CD4-positive, CD25-positive, alpha-beta regulatory T cell (primary cell): ENCODE results near the gene TTC12. TPM values are rescaled to one million over a fixed set of nuclear protein-coding genes. Genes with fewer than 3 reads are reported as not detected.
A peak's percentile ranks its signal among the peaks of the same experiment; 100 is the strongest.

Experiments used
- ATAC-seq, 2 donors: fragments of 150-1000 bp; cut with Tn5 transposase; one replicate each; pipeline ENCODE4 v1.10.0; 2021; ENCODE audit warnings: low read depth in 2 of 2, moderate number of reproducible peaks in 2 of 2, moderate library complexity in 1 of 2
- DNase-seq, 3 donors: peaks; one replicate each; pipeline versions ENCODE4 v3.0.0 to v3.0.0-alpha.2; 2012 to 2022; ENCODE audit warnings: mixed read lengths in 1 of 3
- H3K27ac ChIP-seq: one replicate; pipeline ENCODE4 v1.7.0; 2013; ENCODE audit warnings: mild to moderate bottlenecking, low read length; ENCODE audit not compliant: insufficient read depth, poor library complexity, severe bottlenecking
- H3K27me3 ChIP-seq: one replicate; pipeline ENCODE4 v1.7.0; 2013; ENCODE audit warnings: low read length; ENCODE audit not compliant: control insufficient read depth, insufficient read depth
- H3K36me3 ChIP-seq: one replicate; pipeline ENCODE4 v1.7.0; 2013; ENCODE audit warnings: mild to moderate bottlenecking, low read length, moderate library complexity; ENCODE audit not compliant: control insufficient read depth, insufficient read depth
- H3K4me1 ChIP-seq: 2 replicates; pipeline ENCODE4 v1.7.0; 2013; ENCODE audit warnings: mild to moderate bottlenecking, low read length; ENCODE audit not compliant: insufficient read depth, control insufficient read depth, poor library complexity, severe bottlenecking
- H3K4me3 ChIP-seq: one replicate; pipeline ENCODE4 v1.7.0; 2013; ENCODE audit warnings: low read depth, mild to moderate bottlenecking, low read length, moderate library complexity
- H3K9me3 ChIP-seq, 2 experiments: 1 replicate in 1 of 2; 2 replicates in 1 of 2; pipeline ENCODE4 v1.7.0; 2013; ENCODE audit warnings: low read length in 2 of 2, mild to moderate bottlenecking in 1 of 2, moderate library complexity in 1 of 2; ENCODE audit not compliant: control insufficient read depth in 2 of 2
- H3K27ac Mint-ChIP-seq, 3 donors: one replicate each; pipeline ENCODE4 v1.8.0; 2020 to 2022; ENCODE audit warnings: mild to moderate bottlenecking in 3 of 3, mixed read lengths in 3 of 3, moderate library complexity in 2 of 3
- H3K27me3 Mint-ChIP-seq: one replicate; pipeline ENCODE4 v1.8.0; 2022; ENCODE audit warnings: mild to moderate bottlenecking, mixed read lengths
- H3K36me3 Mint-ChIP-seq: one replicate; pipeline ENCODE4 v1.8.0; 2020; ENCODE audit warnings: mixed read lengths
- H3K4me1 Mint-ChIP-seq, 4 donors: one replicate each; pipeline ENCODE4 v1.8.0; 2020 to 2022; ENCODE audit warnings: mixed read lengths in 4 of 4, mild to moderate bottlenecking in 1 of 4
- H3K4me3 Mint-ChIP-seq, 4 donors: one replicate each; pipeline ENCODE4 v1.8.0; 2020 to 2022; ENCODE audit warnings: mild to moderate bottlenecking in 4 of 4, mixed read lengths in 4 of 4, moderate library complexity in 3 of 4
- H3K9me3 Mint-ChIP-seq, 7 donors: one replicate each; pipeline ENCODE4 v1.8.0; 2020 to 2022; ENCODE audit warnings: mixed read lengths in 7 of 7, mild to moderate bottlenecking in 3 of 7, moderate library complexity in 2 of 7
- polyA plus RNA-seq, 4 donors: library from polyadenylated mRNA; unstranded; fragments of 300-500 nt; fragmentation: Illumina TruSeq; gene quantifications; one replicate each; pipeline ENCODE4 v1.2.3, GENCODE V29; 2021
- total RNA-seq: library from RNA; stranded (reverse); gene quantifications from one replicate; pipeline ENCODE4 v1.2.3, GENCODE V29; 2022

The TTC12 gene
- total and polyA plus RNA-seq, 5 donors from 2014 or later = 8.0 to 22.2 (median 10.6) TPM

DNA sequence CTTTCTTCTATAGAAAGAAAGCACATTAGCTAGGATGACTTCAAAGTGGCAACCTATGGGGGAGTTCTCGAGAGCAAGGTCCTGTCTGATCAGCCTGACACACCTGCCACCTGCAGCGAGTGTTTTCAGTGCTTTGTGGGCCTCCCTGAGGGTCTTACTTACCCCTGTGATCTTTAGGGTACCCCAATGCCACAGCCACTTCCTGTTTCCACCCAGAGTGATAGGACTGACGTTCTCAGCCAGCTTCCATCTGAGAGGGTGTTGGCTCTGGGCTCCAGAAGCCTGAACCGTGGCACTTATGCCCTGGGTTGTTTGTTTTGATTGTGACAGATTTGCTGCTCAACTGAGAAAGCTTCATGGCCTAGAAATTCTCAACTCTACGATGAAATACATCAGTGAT lies 51.5 kb downstream of the TTC12 start:
- peaks cover 0 to 34% (median 18%) of the 10 kb centered on the region in 4 donors for H3K4me1 Mint-ChIP-seq
- no peaks in the 10 kb centered on the region for H3K27me3 ChIP-seq
- H3K36me3 Mint-ChIP-seq = peaks cover 48% of the 10 kb centered on the region
- no peaks in the 10 kb centered on the region for H3K27me3 Mint-ChIP-seq
- peaks cover 51% of the 10 kb centered on the region for H3K36me3 ChIP-seq
- ATAC-seq (peak; percentile 42 to 65), DNase-seq (peak in 2 of 3 donors; percentile 11 to 27)
- no peaks in the 10 kb centered on the region for H3K9me3 ChIP-seq
- H3K4me3 ChIP-seq = no peak overlapping the region
- H3K27ac ChIP-seq = no peak overlapping the region
- H3K4me3 Mint-ChIP-seq = peak overlapping the region in 1 of 4 donors; percentile 24
- H3K27ac Mint-ChIP-seq = peak overlapping the region; percentile 88 to 92 (median 91)
- no peaks in the 10 kb centered on the region for H3K9me3 Mint-ChIP-seq
- peaks cover 6% of the 10 kb centered on the region for H3K4me1 ChIP-seq

DNA sequence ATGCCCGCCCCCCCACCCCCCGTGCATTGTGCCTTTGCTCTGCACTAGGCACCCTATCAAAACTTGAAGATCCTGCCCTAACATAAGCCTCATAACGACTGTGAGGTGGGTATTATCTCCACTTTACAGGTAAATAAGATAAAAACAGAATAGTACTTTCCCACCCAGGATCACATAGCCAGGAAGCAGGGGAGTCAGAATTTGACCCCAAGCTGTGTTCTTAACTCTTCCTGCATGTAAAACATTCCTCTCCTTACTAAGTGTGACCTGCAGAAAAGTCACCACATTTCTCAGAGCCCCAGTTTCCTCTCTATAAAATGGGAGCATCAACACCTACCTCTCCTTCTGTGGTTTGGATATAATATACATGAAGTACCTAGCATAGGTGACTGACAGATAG lies 55.0 kb downstream of the TTC12 start:
- Histone ChIP-seq H3K4me3 (no peak overlapping the region), H3K36me3 (peaks cover 30% of the 10 kb centered on the region), H3K9me3 (no peaks in the 10 kb centered on the region), H3K27ac (no peak overlapping the region), H3K4me1 (peaks cover 6% of the 10 kb centered on the region), H3K27me3 (no peaks in the 10 kb centered on the region)
- Mint-ChIP-seq H3K4me1 (peaks cover 0 to 17% (median 8%) of the 10 kb centered on the region in 4 donors), H3K36me3 (peaks cover 51% of the 10 kb centered on the region), H3K27ac (peak overlapping the region in 1 of 3 donors; percentile 47), H3K4me3 (no peak overlapping the region), H3K27me3 (no peaks in the 10 kb centered on the region), H3K9me3 (no peaks in the 10 kb centered on the region)
- ATAC-seq (no peak), DNase-seq (no peak)

DNA sequence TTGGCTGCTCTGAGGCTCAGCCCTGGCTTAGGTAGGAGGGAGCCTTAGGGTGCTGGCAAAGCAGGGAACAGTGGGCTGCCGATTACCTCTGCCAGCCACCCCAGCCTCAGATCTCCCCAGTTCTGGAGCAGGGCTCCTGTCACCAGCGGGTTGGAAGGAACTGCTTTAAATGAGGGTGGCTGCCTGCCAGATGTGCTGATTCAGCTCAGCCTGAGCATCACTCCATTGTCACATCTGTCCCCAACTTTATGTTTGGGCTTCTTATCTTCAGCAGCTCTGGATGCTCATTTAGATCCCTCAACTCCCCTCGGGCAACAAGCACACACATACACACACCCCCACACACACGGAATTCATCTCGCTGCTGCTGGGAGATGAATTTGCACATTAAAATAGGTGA lies 56.3 kb downstream of the TTC12 start:
- H3K4me3 Mint-ChIP-seq = no peak overlapping the region
- Histone ChIP-seq H3K4me1 (peaks cover 6% of the 10 kb centered on the region), H3K27ac (no peak overlapping the region), H3K9me3 (no peaks in the 10 kb centered on the region), H3K27me3 (no peaks in the 10 kb centered on the region), H3K4me3 (no peak overlapping the region), H3K36me3 (peaks cover 23% of the 10 kb centered on the region)
- peaks cover 0 to 11% (median 6%) of the 10 kb centered on the region in 4 donors for H3K4me1 Mint-ChIP-seq
- no peak for ATAC-seq
- H3K9me3 Mint-ChIP-seq = no peaks in the 10 kb centered on the region
- H3K27ac Mint-ChIP-seq = no peak overlapping the region
- H3K36me3 Mint-ChIP-seq = peaks cover 51% of the 10 kb centered on the region
- no peaks in the 10 kb centered on the region for H3K27me3 Mint-ChIP-seq
- no peak for DNase-seq

GRCh38 chr11:113372309-113372708 lies 57.9 kb downstream of the TTC12 start:
- Histone ChIP-seq H3K27me3 (no peaks in the 10 kb centered on the region), H3K9me3 (no peaks in the 10 kb centered on the region), H3K4me3 (no peak overlapping the region), H3K27ac (no peak overlapping the region), H3K4me1 (no peaks in the 10 kb centered on the region), H3K36me3 (peaks cover 18% of the 10 kb centered on the region)
- H3K36me3 Mint-ChIP-seq = peaks cover 49% of the 10 kb centered on the region
- ATAC-seq = no peak
- H3K9me3 Mint-ChIP-seq = no peaks in the 10 kb centered on the region
- H3K4me1 Mint-ChIP-seq = no peaks in the 10 kb centered on the region
- DNase-seq = no peak
- no peak overlapping the region for H3K27ac Mint-ChIP-seq
- no peak overlapping the region for H3K4me3 Mint-ChIP-seq
- H3K27me3 Mint-ChIP-seq = no peaks in the 10 kb centered on the region

DNA sequence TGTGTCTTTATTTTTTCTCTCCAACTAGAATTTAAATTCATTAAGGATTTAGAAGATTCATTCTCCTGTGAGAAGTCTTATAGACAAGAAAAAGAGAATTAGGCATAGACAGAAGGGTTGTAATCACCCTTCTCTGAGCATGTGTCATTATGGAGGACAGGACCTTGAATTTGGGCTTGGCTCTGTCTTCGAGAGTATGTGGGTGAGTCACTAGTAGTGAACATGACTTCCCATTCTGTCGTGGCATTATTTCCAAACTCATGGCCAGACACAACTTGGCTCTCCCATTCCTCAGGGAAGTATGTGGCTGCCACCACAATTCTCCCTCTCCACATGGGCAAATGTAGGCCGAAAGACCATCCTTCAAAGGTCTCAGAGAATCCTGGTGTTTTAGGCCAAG lies 58.9 kb downstream of the TTC12 start:
- Mint-ChIP-seq H3K9me3 (no peaks in the 10 kb centered on the region), H3K27me3 (no peaks in the 10 kb centered on the region), H3K4me3 (no peak overlapping the region), H3K27ac (peak overlapping the region in 2 of 3 donors; percentile 18 to 45), H3K36me3 (peaks cover 51% of the 10 kb centered on the region), H3K4me1 (no peaks in the 10 kb centered on the region)
- Histone ChIP-seq H3K27me3 (no peaks in the 10 kb centered on the region), H3K36me3 (peaks cover 8% of the 10 kb centered on the region), H3K4me3 (no peak overlapping the region), H3K4me1 (no peaks in the 10 kb centered on the region), H3K9me3 (no peaks in the 10 kb centered on the region), H3K27ac (no peak overlapping the region)
- no peak for DNase-seq
- no peak for ATAC-seq

- Histone ChIP-seq H3K4me3 (no peak overlapping the region), H3K27me3 (no peaks in the 10 kb centered on the region), H3K4me1 (no peaks in the 10 kb centered on the region), H3K27ac (no peak overlapping the region), H3K9me3 (no peaks in the 10 kb centered on the region), H3K36me3 (peaks cover 4% of the 10 kb centered on the region)
- Mint-ChIP-seq H3K9me3 (no peaks in the 10 kb centered on the region), H3K4me1 (no peaks in the 10 kb centered on the region), H3K4me3 (no peak overlapping the region), H3K36me3 (peaks cover 54% of the 10 kb centered on the region), H3K27ac (peak overlapping the region in 1 of 3 donors; percentile 61), H3K27me3 (no peaks in the 10 kb centered on the region)
- ATAC-seq (no peak), DNase-seq (no peak)
These were observed 59.7 kb downstream of the TTC12 start for GRCh38 chr11:113373981-113374560.

- ATAC-seq (no peak), DNase-seq (no peak)
- H3K36me3 Mint-ChIP-seq = peaks cover 53% of the 10 kb centered on the region
- Histone ChIP-seq H3K4me3 (no peak overlapping the region), H3K27ac (no peak overlapping the region), H3K9me3 (no peaks in the 10 kb centered on the region), H3K27me3 (no peaks in the 10 kb centered on the region), H3K36me3 (peaks cover 4% of the 10 kb centered on the region), H3K4me1 (no peaks in the 10 kb centered on the region)
- peak overlapping the region in 1 of 3 donors; percentile 45 for H3K27ac Mint-ChIP-seq
- no peak overlapping the region for H3K4me3 Mint-ChIP-seq
- no peaks in the 10 kb centered on the region for H3K27me3 Mint-ChIP-seq
- no peaks in the 10 kb centered on the region for H3K4me1 Mint-ChIP-seq
- peaks cover 0 to 1% (median 0%) of the 10 kb centered on the region in 7 donors for H3K9me3 Mint-ChIP-seq
These were observed 61.0 kb downstream of the TTC12 start for GRCh38 chr11:113375402-113375801.

DNA sequence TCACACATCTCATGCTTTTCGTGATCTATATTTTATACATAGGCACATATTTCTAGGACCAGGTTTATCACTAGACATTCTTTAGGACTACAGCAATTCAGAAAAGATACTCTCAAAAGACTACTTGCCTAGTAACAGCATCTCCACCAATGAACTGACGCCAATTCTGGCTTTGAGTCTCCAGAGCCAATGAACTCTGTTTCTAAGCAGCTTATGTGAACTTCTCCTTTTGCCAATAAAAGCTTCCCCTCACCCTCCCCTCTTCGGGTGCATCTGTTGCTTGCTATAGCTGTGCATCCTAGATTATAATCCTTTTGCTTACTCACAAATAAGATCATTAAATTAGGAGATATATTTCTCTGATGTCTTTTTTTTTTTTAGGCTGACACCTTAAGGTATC lies 61.8 kb downstream of the TTC12 start:
- Histone ChIP-seq H3K27me3 (no peaks in the 10 kb centered on the region), H3K36me3 (peaks cover 4% of the 10 kb centered on the region), H3K9me3 (no peaks in the 10 kb centered on the region), H3K27ac (no peak overlapping the region), H3K4me3 (no peak overlapping the region), H3K4me1 (no peaks in the 10 kb centered on the region)
- no peak for DNase-seq
- Mint-ChIP-seq H3K27me3 (no peaks in the 10 kb centered on the region), H3K9me3 (peaks cover 0 to 1% (median 0%) of the 10 kb centered on the region in 7 donors), H3K36me3 (peaks cover 56% of the 10 kb centered on the region), H3K27ac (no peak overlapping the region), H3K4me3 (peak overlapping the region in 1 of 4 donors; percentile 5), H3K4me1 (no peaks in the 10 kb centered on the region)
- no peak for ATAC-seq
